Vagina (tissue), 2 donors: ENCODE data around the gene NDUFB1. TPM values are rescaled to one million over a fixed set of nuclear protein-coding genes. Genes with fewer than 3 reads are reported as not detected.

Experiments
- DNase-seq, 2 donors: peaks; one replicate each; pipeline ENCODE4 v3.0.0-alpha.2; 2017; ENCODE audit errors: extremely low spot score in 2 of 2
- H3K27ac ChIP-seq: fragments of 200-600 bp; sonication (generic); one replicate; pipeline ENCODE4 v1.5.1; 2019
- H3K27me3 ChIP-seq: fragments of 200-600 bp; sonication (generic); one replicate; pipeline ENCODE4 v1.5.1; 2019
- H3K36me3 ChIP-seq, 2 donors: fragments of 200-600 bp; sonication (generic); one replicate each; pipeline ENCODE4 v1.5.1; 2017 to 2019
- H3K4me1 ChIP-seq: fragments of 200-600 bp; sonication (generic); one replicate; pipeline ENCODE4 v1.5.1; 2019
- H3K4me3 ChIP-seq, 2 donors: fragments of 200-600 bp; sonication (generic); 1 replicate in 1 of 2; 2 replicates in 1 of 2; pipeline ENCODE4 v1.5.1; 2016 to 2019
- H3K9me3 ChIP-seq: fragments of 200-600 bp; sonication (generic); one replicate; pipeline ENCODE4 v1.5.1; 2019
- CTCF ChIP-seq, 3 experiments: fragments of 450-650 bp in 2 of 3; fragments of 200-600 bp in 1 of 3; sonication (generic) in 1 of 3; IDR thresholded peaks; one replicate each; pipeline ENCODE4 v1.5.1; 2017 to 2019; ENCODE audit warnings: antibody characterized with exemption in 3 of 3, mild to moderate bottlenecking in 2 of 3, moderate library complexity in 2 of 3
- POLR2A ChIP-seq, 2 donors: fragments of 450-650 bp; IDR thresholded peaks; one replicate each; pipeline ENCODE4 v1.6.1; 2017; ENCODE audit warnings: antibody characterized with exemption in 2 of 2, mild to moderate bottlenecking in 2 of 2, moderate library complexity in 2 of 2
- POLR2AphosphoS5 ChIP-seq, 2 donors: sonication (generic); formaldehyde crosslinking; IDR thresholded peaks; one replicate each; pipeline ENCODE4 v1.9.0; 2017; ENCODE audit warnings: antibody characterized with exemption in 2 of 2, mild to moderate bottlenecking in 2 of 2, low read depth in 1 of 2; ENCODE audit not compliant: insufficient read depth in 1 of 2
- intact Hi-C: fragments of 100-400 bp; cut with DNase I; formaldehyde crosslinking; loops from one replicate; pipeline ENCODE4 v1.15.1; 2023
- total RNA-seq: library from RNA; depleted of rRNA; stranded (reverse); fragments of >200 nt; gene quantifications from one replicate; pipeline ENCODE4 v1.2.3, GENCODE V29; 2016

NDUFB1 gene
- total RNA-seq, 1 donor from 2014 or later, result 86.9 TPM

DNA sequence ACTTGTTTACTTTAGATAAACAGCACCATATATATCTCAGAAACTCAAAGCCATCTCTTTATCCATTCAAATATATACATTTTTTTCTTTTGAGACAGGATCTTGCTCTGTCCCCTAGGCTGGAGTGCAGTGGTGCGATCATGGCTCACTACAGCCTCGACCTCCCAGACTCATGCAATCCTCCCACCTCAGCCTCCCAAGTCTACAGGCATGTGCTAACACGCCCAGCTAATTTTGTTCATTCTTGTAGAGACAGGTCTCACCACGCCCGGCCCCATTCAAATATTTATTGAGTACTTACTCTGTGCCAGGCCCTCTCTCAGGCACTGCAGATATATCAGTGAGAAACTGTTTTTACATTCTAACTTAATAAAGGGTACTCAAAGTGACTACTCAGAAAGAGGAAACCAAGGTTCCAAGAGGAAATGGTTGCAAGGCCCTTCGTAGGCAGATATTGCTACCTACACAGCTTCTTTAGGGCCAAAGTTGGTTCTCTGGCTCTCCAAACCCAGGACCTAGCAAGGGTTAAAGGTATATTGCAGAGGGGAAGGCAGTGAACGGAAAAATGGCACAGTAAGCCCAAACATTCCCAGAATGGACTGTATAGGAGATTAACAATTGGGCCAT lies 18.0 kb downstream of the NDUFB1 start:
- intact Hi-C loops, result no loop called here
- Histone ChIP-seq H3K27me3 (no peaks in the 10 kb centered on the region), H3K36me3 (no peaks in the 10 kb centered on the region), H3K4me3 (no peak overlapping the region), H3K4me1 (peaks cover 52% of the 10 kb centered on the region), H3K9me3 (no peaks in the 10 kb centered on the region), H3K27ac (no peak overlapping the region)
- DNase-seq, result no peak
- TF ChIP-seq POLR2AphosphoS5 (IDR thresholded peaks at IDR 0.05; ENCODE audit: insufficient read depth in 1 of 2, low read depth in 1 of 2) (no peak), CTCF (IDR thresholded peaks at IDR 0.05) (no peak), POLR2A (IDR thresholded peaks at IDR 0.05) (no peak)

- peaks cover 0 to 18% of the 10 kb centered on the region in 2 donors for H3K36me3 ChIP-seq
- H3K27me3 ChIP-seq, result no peaks in the 10 kb centered on the region
- H3K4me3 ChIP-seq, result no peak overlapping the region
- intact Hi-C loops, result no loop called here
- TF ChIP-seq POLR2A (IDR thresholded peaks at IDR 0.05) (no peak), POLR2AphosphoS5 (IDR thresholded peaks at IDR 0.05; ENCODE audit: insufficient read depth in 1 of 2, low read depth in 1 of 2) (no peak), CTCF (IDR thresholded peaks at IDR 0.05) (no peak)
- DNase-seq, result no peak
- H3K4me1 ChIP-seq, result peaks cover 45% of the 10 kb centered on the region
- no peak overlapping the region for H3K27ac ChIP-seq
- H3K9me3 ChIP-seq, result no peaks in the 10 kb centered on the region
These were observed 21.7 kb downstream of the NDUFB1 start for GRCh38 chr14:92099802-92100201.

- TF ChIP-seq CTCF (IDR thresholded peaks at IDR 0.05) (no peak), POLR2A (IDR thresholded peaks at IDR 0.05) (no peak), POLR2AphosphoS5 (IDR thresholded peaks at IDR 0.05; ENCODE audit: insufficient read depth in 1 of 2, low read depth in 1 of 2) (no peak)
- Histone ChIP-seq H3K4me3 (no peak overlapping the region), H3K36me3 (peaks cover 0 to 30% of the 10 kb centered on the region in 2 donors), H3K27me3 (no peaks in the 10 kb centered on the region), H3K9me3 (no peaks in the 10 kb centered on the region), H3K27ac (no peak overlapping the region), H3K4me1 (no peaks in the 10 kb centered on the region)
- no peak for DNase-seq
- intact Hi-C loops, result no loop called here
These were observed 28.2 kb downstream of the NDUFB1 start for GRCh38 chr14:92093320-92093719.

DNA sequence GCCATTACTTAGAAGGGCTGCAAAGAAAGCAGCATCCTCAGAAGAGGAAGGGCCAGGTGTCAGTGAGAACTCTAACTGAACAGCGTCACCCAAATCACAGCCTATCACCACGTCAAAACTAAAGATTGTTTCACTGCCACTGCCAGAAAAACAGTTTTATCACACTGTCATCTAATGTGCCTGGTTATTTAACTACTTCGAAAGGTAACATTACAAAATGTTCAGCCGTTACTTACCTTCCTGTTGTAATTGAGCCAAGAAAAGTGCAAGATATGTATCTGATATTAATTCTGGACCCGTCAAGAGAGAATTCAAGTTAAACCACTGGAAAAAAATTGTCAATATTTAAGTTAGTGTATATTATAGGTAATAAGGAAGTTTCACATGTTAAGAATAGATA lies 33.0 kb downstream of the NDUFB1 start:
- no peak for DNase-seq
- Histone ChIP-seq H3K27ac (no peak overlapping the region), H3K9me3 (no peaks in the 10 kb centered on the region), H3K27me3 (no peaks in the 10 kb centered on the region), H3K36me3 (peaks cover 0 to 48% of the 10 kb centered on the region in 2 donors), H3K4me3 (no peak overlapping the region), H3K4me1 (no peaks in the 10 kb centered on the region)
- intact Hi-C loops, result no loop called here
- TF ChIP-seq CTCF (IDR thresholded peaks at IDR 0.05), result no peak
- TF ChIP-seq POLR2AphosphoS5 (IDR thresholded peaks at IDR 0.05; ENCODE audit: insufficient read depth in 1 of 2, low read depth in 1 of 2), result no peak
- no peak for TF ChIP-seq POLR2A (IDR thresholded peaks at IDR 0.05)

GRCh38 chr14:92074555-92074954 lies 47.0 kb downstream of the NDUFB1 start:
- H3K27me3 ChIP-seq, result no peaks in the 10 kb centered on the region
- H3K9me3 ChIP-seq, result no peaks in the 10 kb centered on the region
- H3K36me3 ChIP-seq, result peaks cover 4 to 44% of the 10 kb centered on the region in 2 donors
- TF ChIP-seq POLR2A (IDR thresholded peaks at IDR 0.05) (no peak), POLR2AphosphoS5 (IDR thresholded peaks at IDR 0.05; ENCODE audit: insufficient read depth in 1 of 2, low read depth in 1 of 2) (no peak), CTCF (IDR thresholded peaks at IDR 0.05) (no peak)
- no peak for DNase-seq
- H3K4me1 ChIP-seq, result no peaks in the 10 kb centered on the region
- intact Hi-C loops, result no loop called here
- no peak overlapping the region for H3K27ac ChIP-seq
- no peak overlapping the region for H3K4me3 ChIP-seq
